GM19397 (cell line): ENCODE results near the gene NBAS.

Source experiments
- ATAC-seq: cut with Tn5 transposase; IDR thresholded peaks from one replicate; pipeline ENCODE4 v1.9.1; 2021; ENCODE audit warnings: mild to moderate bottlenecking, moderate library complexity; ENCODE audit not compliant: unreplicated experiment

Gene NBAS

DNA sequence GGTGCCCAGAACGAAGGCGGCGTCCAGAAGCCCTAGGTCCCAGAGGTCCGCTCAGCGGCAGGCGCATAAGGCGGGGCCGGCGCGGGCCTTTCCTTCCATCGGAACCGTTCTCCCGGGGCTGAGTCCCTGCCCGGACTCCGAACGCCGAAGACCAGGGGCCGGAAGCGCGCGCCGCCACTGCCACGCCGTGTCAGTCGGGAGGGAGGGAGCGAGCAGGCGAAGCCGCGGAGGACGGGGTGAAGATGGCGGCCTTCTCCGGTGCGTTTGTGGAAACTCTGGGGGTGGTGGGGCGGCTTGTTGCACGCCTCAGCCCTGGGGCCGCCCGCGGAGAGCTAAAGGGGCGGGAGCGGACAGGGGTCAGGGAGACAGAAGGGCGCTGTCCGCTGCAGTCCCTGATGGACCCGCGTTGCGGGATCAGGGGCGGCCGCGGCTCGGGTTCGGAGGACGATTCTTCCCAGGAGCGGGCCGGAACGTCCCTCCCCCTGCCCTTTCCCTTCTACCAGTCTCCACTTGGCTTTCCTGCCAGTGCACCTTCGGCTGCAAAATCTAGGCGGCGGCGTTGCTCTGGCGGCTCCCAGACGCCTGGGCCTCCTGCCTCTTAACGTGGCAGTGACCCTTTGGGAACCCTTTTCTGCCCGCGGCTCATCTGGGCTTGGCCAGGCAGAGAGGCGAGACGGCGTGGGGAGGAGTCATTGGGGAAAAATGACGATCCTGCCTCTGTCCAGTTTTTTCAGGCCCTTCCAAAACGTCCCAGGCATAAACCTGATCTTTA is 30.7 kb upstream of the NBAS start, which contains the start of gene DDX1:
TSS of gene DDX1 (plus strand) at position 177 of the 772 bp plus-strand sequence. CDS start at position 243, 66 bp downstream.
- ATAC-seq = peak; percentile 94

DNA sequence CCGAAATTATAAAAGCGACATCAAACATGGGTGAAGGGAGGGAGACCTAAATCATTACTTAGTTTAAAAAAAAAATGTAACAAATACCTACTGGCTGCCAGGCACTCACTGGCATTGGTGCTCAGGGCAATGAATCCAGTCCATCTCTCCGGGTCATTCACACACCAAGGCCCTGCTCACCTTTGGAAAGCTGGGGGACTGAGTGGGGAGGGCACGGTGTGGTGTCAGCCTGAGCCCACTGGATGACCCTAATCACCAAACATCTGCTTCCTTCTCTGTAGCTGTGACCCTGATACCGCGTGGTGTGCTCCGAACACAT is 30.2 kb upstream of the NBAS start:
- ATAC-seq = no peak

DNA sequence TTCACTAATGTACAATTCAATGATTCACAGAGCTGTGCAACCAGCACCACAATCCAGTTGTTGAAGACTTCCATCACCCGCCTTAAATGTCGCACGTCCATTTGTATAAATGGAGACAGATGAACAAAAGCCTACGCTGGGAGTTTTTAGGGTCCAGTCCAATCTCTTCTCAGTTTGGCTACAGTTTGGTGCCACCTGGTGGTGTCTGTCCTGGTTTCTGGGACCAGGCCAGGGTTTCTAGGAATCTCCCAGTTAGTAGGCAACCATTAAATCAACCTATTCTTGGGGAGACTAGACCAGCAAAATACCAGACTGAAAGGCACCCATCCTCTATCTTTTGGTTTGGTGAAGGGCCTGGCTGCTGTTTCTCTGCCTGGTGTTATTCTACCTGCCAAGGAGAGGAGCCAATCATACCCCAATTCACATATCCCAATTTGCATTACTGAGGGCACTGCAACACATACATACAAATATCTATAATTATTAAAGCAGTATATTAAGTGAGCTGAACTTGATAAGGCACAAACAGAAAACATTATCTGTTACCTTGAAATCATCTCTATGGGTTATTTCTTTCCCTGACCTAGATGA is 27.3 kb upstream of the NBAS start:
- ATAC-seq = no peak

DNA sequence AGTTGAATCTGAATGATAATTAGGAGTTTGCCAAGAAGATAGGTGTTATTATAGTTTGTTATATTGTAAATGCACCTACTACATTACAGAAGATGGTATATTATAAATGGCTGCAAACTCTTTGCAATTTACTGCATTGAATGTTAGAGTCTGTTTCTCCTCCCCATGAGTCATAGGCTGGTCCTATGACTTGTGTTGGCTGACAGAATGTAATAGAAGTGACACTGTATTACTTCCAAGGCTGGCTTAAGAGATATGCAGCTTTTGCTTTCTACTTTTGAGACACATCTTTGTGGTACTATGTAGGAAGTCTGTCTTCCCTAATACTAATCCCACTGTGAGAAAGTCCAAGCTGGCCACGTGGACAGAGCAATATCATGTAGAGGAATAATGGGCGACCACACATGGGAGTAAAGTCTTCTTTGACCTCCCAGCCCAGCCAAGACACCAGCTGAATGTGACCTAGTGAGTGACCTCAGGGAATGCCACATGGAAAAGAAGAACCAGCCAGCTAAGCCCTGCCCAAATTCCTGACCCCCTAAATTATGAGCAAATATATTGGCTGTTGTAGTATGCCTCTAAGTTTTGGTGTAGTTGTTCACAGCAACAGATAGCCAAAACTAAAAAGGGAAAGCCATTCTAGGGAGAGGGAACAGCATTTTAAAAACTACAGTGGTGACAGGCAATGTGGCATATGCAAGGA is 23.8 kb upstream of the NBAS start:
- no peak for ATAC-seq

DNA sequence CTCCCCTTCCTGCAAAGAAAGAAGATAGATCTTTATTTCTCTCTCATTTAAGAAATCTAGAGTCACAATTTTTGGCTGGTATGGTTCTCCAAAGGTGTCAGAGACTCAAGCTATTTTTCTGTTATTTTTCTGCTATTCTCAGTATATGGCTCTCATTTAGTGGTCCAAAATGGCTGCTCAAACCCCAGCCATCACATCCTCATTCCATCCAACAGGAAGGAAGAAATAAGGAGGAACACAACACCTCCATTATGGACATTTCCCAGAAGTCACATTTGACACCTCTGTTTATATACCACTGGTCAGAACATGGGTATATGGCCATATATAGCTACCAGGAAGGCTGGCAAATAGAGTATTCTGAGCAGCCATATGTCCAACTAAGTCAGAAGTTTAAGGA is 23.2 kb upstream of the NBAS start:
- no peak for ATAC-seq

DNA sequence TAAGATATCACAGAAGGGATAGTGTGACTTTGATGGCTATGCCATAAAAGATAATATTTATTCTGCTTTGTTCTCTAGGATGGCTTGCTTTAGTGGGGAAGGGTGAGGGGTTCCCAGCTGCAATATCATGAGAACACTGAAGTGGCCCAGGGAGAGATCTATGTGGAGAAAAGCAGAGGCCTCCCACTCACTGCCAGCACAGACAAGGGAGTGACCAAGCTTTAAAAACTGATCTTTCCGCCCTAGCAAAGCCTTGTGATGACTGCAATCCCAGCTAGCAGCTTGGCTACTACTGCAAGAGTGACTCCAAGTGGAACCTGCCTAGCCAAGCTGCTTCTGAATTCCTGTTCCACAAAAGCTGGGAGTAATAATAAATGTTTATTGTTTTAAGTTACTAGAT is 22.7 kb upstream of the NBAS start:
- ATAC-seq = no peak

DNA sequence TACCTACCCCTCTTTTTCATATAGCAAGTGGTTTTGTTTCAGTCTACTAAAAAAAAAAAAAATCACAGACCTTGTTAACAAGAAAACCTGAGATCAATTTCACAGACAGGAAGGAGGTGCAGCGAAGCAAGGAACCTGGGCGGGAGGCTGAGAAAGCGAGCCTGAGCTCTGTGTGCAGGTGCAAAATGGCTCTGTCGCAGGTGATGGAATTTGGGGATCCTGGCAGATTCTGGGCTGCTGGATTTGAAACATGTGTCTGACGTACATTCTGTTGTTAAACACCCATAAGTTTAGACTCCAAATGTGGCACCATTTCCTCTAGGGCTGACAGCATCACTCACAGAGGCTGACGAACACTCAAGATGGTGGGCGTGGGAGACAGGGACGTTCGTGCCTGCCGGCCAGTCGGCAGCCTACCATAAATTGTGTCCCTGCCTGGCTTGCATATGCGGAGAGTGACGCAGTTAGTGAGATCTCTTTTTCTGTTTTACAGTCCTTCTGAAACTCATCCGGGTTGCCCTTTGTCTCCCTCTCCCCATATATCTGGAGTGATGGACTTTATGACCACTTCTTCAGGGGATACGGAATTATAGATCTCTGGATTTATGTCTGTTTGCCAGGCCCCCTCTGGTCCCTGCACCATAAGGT is 21.7 kb upstream of the NBAS start:
- no peak for ATAC-seq

DNA sequence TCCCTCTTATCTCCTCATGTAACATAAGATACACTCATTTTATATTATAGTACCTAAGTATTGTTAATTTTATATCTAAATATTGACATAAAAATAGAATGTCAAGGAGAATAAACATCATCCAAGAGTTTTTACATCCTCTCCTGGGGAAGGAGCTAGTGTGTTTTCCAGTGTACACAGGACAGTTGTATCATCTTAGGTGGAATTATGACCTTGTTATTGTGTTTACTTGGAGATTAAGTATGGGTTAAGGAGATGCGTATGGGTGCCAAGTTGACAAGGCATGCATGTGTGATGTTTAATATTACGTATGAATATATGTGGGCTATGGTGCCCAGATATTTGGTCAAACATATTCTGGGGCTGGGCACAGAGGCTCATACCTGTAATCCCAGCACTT is 19.3 kb upstream of the NBAS start:
- ATAC-seq = no peak

DNA sequence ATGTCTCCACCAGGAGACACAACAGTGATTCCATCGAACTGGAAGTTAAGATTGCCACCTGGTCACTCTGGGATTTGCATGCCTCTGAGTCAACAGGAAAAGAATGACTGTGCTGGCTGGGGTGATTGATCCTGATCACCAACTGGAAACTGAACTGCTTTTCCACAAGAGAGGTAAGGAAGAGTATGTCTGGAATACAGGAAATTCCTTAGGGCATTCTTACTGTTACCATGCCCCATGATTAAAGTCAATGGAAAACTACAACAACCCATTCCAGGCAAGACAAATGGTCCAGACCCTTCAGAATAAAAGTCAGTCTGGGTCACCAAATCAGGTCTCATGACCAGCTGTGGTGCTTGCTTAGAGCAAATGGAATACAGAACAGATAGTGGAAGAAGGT is 18.5 kb upstream of the NBAS start:
- no peak for ATAC-seq

DNA sequence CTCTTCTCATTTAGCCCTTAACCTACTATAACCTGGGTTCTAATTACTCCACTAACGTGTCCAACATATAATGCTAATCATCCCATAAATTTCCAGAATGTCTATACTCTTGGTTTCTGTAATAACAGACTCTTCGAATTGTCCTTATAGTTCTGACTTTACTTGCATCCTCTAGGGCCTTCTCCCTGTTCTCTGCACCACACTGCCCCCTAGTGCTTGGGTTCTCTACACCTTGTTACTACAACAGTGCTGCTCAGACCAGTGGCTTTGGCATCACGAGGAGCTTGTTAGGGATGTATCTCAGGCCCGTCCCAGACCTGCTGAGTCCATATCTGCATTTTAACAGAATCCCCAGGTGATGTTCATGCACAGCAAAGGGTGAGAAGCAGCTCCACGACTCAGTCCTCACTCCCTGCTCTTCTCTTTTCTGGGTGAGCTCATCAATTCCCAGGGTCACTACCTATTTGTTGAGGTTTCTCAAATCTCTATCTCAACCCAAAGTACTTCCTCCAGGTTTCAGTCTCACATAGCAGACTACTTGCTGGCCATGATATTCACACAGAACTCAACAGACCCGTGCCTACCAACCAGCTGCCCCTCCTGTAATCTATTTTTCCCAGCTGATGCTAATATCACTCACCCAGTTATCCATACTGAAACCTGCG is 16.1 kb upstream of the NBAS start:
- ATAC-seq = peak; percentile 89

DNA sequence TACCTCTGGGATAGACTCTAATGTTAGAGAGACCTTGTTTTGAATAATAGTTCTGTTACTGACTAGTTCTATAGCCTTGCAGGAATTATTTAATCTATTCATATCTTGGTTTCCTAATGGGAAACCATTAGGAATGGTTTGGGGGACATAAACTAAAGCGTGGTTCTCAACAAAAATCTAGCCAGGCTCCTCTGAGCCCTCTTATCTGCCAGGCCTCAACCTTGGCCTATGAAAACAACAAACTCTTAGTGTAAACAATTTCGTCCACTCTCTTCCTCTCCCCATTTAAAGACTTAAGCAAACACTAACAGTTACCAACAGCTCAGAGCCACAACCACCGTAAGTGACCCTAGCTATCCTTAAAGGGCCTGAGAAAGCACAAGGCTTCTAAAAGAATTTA is 10.6 kb upstream of the NBAS start:
- ATAC-seq = no peak

DNA sequence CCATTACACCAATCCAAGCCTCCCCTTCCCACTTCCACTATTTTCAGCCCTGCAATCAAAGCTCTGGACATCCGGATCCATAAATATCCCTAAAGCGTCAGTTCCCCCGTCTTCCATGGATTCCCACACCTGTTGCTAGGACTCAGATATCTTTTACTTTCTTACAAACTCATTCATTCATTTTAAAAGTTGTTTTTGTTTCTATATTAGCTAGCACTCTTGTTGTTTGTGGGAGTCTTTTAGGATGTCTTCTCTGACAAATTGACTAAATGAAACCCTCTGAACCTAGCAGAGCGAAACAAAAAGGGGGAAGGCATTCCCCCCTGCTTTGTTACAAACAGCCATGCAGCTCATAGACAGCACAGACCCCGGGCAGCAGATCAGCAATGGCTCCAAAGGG is 9.0 kb upstream of the NBAS start:
- no peak for ATAC-seq

DNA sequence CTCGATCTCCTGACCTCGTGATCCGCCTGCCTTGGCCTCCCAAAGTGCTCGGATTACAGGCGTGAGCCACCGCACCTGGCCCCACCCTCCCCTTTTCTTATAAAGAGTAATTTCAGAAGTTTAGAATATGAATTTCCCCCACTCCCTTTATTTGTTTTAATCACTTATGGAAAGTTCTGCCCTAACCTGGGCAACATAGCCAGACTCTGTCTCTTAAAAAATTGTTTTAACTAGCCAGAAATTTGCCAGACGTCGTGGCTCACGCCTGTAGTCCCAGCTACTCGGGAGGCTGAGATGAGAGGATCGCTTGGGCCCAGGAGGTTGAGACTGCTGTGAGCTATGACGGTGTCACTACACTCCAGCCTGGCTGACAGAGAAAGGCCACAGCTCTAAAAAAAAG is 7.7 kb upstream of the NBAS start:
- ATAC-seq = no peak

DNA sequence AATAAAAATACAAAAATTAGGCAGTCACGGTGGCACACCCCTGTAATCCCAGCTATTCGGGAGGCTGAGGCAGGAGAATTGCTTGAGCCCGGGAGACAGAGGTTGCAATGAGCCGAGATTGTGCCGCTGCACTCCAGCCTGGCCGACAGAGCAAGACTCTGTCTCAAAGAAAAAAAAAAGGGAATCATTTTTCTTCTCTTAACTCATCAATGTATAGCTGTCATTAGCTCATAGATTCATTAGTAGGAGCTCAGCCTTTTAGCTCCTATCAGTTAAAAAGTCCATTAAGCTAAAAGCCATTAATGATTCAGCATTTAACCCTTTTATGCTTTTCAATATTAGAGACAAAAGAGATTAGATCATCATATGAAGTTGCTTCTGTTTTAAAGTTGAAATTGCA is 5.8 kb upstream of the NBAS start:
- ATAC-seq = no peak

DNA sequence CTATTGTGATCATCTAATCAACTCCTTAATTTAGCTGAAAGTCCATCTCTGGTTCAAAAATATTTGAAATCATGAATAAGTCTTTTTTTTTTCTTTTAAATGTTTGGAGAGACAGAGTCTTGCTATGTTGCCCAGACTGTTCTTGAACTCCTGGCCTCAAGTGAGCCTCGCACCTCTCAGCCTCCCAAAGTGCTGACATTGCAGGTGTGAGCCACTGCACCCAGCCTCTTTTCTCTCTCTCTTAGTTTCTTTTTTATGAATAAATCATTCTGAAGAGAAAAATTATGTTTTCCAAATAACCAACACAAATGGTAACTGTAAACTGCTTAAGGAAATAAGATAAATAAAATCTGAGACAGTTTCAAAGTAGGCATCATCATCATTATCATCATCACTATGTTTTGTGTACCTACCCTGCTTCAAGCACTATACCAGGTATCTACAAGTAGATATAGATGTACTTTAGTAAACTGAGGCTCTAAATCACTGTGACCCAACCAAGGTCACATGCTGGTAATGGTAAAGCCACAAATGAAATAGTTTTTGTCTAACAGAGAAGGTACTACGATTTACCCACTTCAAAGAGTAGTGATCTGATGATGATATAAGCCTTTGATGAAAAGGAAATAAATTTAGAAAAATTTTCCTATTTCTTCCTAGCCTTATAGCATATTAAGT is 5.0 kb upstream of the NBAS start:
- no peak for ATAC-seq

DNA sequence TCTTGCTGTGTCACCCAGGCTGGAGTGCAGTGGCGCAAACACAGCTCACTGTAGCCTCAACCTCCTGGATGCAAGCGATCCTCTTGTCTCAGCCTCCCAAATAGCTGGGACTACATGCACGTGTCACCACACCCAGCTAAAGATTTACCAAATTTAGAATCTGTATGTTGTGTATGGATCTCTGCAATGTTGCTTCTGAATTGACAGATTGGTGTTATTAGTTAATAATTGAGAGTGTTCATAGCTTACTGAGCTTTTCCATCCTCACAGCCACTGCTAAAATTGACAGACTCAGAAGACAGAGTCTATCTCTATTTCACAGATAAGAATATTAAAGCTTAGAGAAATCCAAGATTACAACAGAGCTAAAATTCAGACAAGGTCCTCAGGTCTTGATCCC is 4.3 kb upstream of the NBAS start:
- ATAC-seq = no peak

DNA sequence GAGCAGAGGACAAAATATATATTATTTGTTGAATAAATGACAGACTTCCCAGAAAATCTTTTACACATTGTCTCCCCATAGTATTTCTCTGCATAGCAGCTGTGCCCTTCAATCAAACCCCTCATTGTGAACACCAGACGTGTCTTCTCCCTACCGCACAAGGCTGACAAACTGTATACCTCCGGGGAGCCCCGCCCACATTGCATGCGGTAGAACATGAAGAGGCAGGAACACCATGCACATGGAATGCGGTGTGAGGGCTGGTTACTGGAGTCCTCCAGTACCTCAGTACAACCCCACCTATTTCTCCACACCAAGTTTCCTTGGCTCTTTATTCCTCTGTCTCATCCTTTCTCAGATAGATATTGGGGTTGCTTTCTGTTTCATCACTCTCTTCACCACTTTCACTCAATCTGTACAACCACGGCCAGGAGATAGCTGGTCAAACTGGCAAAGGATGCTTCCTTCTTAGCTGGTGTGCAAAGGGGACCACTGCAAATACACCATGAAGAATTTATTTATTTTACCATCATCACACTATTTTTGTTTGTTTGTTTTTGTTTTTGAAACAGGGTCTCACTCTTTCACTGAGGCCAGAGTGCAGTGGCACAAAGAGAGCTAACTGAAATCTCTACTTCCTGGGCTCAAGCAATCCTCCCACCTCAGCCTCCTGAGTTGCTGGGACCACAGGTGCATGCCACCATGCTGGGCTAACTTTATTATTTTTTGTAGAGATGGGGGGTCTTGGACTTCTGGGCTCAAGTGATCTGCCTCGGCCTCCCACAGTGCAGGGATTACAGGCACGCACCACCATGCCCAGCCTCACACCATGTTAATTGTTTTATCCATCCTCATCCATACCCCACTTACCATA is 2.3 kb upstream of the NBAS start:
- no peak for ATAC-seq

DNA sequence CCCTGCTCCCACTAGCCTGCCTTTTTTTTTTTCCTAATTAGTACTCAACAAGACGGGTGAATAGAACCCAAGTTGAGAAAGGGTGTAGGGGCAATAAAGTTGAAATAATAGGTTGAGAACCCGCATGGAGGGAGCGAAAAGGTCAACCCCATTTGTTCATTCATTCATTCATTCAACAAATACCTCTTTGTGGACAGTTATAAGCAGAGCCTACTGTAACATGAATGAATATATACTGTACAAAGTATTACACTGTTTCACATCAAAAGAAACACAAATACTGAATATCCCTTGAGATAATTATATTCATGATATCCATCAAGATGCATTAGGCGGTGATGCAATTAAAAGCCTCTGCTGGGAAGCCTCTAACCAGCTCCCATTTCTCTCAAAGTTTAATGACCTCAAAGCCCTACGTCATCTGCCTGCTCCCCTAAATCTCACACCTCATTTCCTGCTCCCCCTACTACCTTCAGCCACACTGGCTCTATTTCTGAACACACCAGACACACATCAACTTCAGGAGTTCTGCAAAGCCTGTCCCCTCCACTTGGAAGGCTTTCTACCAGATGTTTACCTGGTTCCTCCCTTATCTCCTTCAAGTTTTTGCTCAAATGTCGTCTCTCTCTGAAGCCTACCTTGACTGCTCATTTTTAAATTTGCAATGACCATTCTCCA is 1.4 kb upstream of the NBAS start:
- ATAC-seq = no peak
